Forelimb muscle (tissue), 1 donor: ENCODE measurements around the gene MPC2. TPM values are rescaled to one million over a fixed set of nuclear protein-coding genes. Genes with fewer than 3 reads are reported as not detected.
"Not testable (repeated sequence)": the region's sequence is repeated elsewhere in the genome, so short reads cannot be mapped to it uniquely, and the experiment has no call there.

Experiments
- DNase-seq: peaks from one replicate; pipeline ENCODE4 v3.0.0-alpha.2; 2013; ENCODE audit warnings: low read depth
- polyA plus RNA-seq: library from polyadenylated mRNA; unstranded; fragments of 120-200 nt; gene quantifications from one replicate; pipeline ENCODE4 v1.2.1, GENCODE V29; 2013; ENCODE audit not compliant: insufficient read length

Gene MPC2
- polyA plus RNA-seq, 1 donor: 66.5 TPM

DNA sequence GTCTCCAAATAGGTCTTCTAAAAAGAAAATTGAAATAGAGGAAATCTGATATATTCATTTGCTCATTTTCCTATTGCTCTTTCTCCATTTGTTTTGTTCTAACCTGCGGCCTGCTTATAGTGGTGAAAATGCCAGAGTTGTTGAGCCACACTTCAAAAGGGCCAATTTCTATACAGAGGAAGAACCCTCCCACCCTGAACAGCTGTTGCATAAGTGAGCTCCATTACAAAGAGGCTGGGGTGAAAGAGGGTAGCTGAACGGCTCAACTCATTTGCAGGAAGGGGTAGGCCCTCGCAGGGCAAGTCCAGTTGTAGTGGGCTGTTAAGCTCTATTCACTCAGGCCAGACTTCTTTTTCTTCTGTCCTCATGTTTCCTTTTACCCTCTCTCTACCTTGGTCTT is 31.7 kb downstream of the MPC2 start:
- no peak for DNase-seq

DNA sequence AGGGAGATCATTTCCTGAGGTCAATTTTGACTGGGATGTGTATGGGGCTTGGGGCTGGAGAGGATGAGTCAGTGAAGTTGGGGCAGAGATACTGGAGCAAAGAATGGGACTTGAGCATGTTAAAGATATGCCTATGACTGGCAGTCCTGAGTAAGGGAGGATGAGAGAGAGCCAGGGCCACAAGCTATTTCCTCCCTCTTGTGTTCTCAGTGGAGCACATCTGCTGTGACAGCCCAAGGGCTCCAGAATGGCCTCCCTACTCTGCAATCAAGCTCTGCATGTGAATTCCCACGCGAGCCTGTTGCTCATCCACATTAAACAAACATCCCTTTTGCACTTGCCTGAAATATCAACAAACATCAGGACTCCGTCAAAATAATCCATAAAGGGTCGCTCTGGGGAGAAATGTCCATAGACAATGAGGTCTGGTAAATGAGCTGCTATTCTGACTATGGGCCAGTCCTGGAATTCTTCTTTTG is 32.2 kb downstream of the MPC2 start:
- no peak for DNase-seq

DNA sequence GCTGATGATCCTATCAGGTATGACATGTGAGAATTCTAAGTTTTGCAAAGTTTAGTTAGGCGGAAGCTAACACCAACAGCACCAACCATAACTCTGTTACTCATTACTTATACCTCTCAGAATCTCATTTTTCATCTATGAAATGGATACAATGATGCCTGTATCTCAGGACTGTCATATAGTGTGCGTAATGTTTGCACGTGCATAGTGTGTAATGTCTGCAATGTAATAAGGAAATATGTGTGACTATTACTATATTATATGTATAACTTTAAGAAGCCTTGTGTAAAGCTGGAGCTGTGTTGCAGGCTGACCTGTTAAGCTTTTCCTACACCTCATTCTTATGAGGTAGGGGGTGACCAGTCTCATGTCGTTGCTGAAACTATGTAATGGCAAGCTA is 36.0 kb downstream of the MPC2 start:
- no peak for DNase-seq

DNA sequence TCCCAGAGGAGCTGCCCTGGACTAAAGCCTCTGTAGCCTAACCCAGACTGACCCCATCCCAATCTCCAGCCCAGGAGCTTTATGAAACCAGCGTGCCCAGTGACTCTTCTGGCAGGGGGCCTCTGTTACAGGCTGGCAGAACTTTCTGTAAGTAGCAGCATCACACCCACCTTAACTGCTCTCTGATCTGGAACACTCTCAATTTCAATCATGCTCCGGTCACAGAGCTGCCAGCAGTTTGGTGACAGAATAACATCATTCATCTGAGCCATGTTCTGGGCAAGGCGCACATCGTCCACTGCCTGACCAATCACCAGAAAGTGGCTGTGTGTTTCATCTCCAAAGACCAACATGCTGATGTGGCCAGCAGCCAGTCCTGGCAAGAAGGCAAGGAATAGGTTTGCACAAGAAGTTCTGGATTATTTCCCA is 37.6 kb downstream of the MPC2 start:
- DNase-seq: no peak

DNA sequence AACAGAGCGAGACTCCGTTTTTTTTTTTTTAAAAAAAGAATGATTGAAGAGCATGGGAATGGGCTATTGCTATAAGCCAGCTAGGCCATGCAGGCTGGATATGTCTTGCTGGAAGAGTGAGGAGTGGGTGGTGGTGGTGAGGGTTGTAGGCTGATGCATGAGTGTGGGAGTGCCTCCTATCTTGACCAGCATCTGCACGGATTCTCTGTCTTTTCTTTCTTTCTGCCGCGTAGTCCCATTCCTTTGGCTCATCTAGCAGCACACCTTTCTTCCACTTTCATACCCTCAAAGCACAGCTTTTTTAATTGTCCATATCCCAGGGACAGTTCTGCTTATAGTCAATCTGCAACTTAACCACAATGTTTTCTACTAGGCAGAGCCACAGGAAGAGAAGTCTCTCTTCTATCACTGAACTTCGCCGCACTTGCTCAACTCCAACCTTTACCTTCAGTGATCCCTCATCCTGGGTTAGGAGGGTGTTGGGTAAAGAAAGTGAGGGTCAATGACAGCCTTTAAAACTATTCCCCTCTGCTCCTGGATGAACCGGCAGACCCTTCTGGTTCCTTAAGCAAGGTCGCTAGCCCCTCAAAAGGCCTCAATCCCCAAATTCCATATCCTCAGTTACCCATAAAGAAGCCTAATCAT is 38.2 kb downstream of the MPC2 start:
- DNase-seq: no peak

DNA sequence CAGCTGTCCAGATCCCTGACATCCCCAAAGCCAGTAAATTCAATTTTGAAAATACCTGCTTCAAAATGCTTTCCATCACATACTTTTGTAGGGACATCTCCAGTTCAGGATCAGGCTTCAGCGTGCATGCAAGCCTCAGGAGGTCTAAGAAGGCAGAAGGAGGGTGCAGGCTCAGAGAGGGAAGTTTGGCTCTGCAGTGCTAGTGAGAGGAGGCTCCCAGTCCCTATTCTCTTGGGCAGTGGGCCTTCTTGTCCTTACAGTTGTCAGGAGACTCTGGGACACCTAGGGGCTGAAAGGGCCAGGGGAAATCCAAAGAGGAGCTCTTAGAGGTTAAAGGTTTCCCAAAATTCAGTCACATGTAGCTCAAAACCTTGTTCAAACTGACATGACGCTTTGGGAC is 43.1 kb downstream of the MPC2 start:
- no peak for DNase-seq

DNA sequence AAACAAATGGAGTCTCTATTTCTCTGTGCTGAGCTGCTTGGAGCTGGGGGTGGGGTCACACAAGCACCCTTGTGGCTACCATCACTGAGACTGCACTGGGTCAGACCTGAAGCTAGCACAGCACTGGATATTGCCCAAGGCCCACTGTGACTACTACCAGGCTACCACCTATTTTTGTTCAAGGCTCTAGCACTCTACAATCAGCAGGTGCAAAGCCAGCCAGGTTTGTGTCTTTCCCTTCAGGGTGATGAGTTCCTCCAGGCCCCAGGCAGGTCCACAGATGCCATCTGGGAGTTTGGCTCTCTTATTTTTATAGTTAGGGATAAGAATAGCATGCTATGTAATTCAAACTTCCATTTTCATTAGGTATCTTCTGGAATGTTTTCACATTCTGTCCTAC is 46.5 kb downstream of the MPC2 start:
- DNase-seq: no peak

DNA sequence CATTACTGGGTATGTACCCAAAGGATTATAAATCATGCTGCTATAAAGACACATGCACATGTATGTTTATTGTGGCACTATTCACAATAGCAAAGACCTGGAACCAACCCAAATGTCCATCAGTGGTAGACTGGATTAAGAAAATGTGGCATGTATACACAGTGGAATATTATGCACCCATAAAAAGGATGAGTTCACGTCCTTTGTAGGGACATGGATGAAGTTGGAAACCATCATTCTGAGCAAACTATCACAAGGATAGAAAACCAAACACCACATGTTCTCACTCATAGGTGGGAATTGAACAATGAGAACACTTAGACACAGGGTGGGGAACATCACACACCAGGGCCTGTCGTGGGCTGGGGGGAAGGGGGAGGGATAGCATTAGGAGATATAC is 49.7 kb downstream of the MPC2 start:
- DNase-seq: not testable (repeated sequence)

DNA sequence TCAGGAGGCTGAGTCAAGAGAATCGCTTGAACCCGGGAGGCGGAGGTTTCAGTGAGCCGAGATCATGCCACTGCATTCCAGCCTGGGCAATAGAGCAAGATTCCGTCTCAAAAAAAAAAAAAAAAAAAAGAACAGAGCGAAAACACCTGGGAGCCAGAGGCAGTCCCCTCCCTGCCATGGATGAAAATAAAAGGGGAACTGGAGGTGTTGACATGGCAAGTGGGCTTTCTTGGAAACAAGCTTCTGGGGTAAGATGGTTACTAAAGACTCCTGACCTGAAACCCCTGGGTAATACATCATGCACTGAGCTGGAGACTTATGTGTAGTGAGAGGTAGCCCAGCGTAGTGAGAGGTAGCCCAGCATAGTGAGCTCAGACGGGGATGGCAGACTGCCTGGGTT is 54.5 kb downstream of the MPC2 start:
- DNase-seq: no peak

DNA sequence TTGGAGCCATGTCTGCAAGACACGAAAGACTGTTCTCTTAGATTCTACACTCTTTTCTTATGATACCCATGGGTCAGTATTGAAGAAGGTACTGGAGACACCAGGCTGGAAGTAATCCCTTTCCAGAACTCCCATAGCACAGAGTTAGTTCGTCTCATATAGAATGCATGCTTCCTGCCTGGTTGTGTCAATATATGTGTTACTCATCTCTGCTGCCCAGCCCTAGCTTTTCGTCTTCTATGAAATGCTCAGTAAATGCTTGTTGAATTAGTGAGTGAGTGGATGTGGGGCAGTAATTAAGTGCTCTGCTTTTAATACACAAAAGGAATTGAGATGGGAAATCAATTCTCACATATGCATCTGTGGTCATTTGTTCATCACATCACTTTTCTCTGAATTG is 55.1 kb downstream of the MPC2 start:
- DNase-seq: no peak

DNA sequence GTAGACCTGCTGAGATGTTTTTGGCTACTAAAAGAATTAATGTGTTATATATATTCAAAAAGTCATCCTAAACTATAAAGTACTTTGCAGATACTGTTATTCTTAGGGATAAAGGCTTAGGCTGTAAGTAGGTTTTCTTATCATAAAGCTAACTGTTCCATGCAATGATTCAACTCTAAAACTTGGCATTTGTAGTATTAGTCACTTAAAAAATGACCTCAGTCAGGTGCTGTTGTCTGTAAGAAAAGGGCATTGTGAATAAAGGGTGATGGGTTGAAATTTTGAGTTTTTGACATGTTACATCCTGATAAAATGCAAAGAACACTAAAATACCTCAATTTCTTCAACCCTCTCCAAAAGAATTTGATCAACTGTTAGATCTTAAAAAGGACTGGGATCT is 55.8 kb downstream of the MPC2 start:
- no peak for DNase-seq

DNA sequence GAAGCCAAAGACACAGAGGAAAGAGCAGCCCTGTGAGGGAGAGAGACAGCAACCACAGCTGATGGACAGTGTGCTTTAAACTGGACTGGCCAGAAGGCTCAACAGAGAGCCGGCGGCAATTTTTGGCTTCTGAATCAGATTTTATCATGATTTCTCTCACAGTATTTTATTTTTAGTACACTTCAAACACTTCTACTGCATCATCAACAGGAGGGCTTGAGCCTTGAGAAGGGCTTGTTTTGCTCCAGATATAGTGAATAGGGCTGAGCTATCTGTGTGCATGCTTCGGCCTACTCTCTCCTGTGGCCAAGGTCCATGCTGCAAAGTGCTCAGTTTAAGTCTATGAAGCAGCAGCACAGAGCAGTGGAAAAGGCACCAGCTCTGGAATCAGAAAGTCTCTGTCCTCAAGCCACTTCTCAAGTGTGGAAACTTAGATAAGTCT is 56.3 kb downstream of the MPC2 start:
- DNase-seq: no peak

DNA sequence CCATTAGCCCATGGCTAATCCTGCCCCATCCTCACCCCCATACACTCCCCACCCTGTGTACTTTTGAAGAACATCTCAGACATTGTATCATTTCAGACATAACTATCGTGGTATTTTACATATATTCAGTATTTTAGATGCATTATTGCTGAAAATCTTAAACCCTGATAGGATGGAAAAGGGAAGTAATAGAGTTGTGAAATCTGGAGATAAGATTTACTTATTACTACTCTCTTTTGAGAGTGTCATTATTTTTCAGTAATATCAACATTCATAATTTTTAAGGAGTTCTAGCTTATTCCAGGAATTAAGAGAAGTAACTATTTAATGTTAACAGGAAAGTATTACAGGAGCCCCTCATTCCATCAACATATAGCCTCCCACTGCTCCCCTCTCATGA is 57.4 kb downstream of the MPC2 start:
- no peak for DNase-seq

DNA sequence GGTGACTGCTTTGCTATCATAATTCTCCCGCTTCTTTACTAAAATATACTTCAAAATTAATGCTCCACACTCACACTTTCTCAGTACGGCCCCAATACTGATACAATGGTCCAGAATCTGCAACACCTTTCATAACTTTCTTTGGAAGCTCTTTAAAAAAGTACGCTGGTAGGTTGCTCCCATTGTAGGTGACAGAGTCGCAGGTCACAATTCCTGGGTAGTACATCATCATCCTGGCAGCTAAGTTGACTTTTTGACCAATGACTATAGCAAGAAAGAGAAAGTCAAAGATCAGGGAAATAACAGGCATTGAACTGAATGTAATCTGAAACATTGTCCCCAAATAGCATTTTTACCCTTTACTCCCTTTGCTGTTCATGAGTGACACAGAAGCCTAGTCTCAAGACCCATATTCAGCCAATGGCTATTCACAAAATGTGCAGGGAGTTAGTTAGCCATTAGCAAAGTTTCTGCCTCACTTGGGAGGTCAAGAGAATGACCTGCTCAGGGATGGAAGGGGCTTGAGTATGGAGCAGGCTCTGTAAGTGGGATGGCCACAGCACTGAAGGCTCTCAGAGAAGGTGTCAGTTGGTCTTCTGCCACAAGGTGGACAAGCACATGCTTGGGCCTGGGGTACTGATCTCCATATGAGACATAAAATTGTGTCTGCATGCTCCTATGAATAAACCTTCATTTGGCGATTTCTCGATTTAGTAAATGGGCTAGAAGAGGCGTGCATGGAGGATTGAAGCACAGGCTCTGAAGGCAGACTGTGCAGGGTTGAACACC is 58.3 kb downstream of the MPC2 start:
- no peak for DNase-seq

DNA sequence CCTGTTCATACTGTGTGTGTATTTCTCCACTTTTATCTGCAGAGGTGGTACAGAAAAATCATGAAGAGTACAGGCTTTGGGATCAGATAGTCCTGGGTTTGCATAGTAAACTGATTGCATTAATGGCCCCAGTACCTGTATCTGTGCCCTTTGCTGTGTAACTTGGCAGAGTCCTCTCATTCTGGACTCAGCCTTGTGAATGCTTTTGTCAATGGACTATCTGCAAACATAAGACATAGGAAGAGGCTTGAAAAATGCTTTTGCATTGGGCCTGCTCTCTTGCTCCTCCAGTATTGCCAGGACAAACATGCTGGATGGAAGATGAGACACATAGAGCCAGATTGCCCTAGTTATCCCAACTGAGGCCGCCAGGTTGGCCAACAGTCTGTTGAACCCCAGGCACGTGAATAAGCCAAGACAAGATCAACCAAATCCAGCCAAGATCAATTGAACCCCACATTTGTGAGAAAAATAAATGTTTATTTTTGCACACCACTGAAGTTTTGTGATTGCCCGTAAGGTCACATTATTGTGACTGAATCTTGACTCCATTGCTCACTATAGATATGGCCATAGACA is 60.2 kb downstream of the MPC2 start:
- DNase-seq: no peak

DNA sequence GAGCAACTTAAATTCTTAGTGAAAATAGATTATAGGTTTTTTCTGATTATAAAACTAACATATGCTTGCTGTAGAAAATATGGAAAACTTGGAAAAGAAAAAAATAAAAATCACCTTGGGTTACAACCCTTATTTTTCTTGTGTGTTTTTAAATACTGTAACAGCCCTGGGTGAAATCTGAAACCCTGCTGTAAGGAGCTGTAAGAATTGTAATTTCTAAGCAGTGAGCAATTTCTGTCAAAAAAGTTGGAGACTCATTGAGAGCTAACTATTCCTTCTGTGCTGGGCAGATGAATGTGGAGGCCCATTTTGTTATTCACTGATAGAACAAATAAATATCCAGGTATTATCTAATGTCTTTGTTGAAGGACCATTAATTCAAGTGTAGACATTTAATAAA is 65.5 kb downstream of the MPC2 start:
- no peak for DNase-seq

DNA sequence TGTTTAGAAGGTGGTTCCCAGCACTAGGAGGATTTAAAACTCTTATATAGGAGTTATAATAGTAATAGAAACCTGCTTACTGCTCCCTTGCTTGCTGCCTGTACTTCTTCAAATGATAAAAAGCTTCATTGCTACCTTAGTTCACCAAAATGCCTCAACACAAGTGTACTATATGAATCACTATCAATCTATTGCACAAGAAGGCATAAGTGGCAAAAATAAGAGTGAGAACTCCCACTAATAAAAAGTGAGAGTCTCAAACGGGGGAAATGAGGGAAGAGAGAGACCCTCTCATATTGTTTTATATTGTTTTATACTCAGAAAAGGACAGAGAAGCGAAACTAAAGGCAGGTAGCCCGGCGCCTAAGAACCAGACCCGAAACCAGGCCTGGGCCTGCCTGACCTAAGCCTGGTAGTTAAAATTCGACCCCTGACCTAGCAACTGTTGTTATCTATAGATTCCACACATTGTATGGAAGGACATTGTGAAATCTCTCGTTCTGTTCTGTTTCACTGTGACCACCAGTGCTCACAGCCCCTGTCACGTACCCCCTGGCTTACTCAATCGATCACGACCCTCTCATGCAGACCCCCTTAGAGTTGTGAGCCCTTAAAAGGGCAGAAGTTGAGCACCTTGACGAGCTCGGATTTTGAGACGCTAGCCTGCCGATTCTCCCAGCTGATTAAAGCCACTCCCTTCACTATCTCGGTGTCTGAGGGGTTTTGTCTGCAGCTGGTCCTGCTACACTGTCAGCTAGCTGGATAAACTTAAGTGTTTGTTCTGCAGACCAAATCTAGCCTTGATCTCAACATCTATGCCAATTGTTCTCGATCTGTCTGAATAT is 67.5 kb downstream of the MPC2 start:
- DNase-seq: not testable (repeated sequence)

DNA sequence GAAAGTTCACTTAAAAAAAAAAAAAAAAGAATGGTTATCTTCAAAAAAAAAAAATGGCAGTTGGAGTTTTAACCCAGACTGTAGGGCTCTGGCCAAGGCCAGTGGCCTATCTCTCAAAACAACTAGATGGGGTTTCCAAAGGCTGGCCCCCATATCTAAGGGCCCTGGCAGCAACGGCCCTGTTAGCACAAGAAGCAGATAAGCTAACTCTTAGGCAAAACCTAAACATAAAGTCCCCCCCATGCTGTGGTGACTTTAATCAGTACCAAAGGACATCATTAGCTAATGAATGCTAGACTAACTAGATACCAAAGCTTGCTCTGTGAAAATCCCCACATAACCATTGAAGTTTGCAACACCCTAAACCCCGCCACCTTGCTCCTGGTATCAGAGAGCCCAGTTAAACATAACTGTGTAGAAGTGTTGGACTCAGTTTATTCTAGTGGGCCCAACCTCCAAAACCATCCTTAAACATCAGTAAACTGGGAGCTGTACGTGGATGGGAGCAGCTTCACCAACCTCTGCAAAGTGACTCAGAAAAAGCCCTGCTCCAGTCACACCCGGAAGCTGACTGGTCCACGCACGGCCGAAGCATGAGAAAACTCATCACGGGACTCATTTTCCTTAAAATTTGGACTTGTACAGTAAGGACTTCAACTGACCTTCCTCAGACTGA is 70.0 kb downstream of the MPC2 start:
- not testable (repeated sequence) for DNase-seq
